ENCODE measurements around the gene USP34. TPM values are rescaled to one million over a fixed set of nuclear protein-coding genes. Genes with fewer than 3 reads are reported as not detected.
A peak's percentile ranks its signal among the peaks of the same experiment; 100 is the strongest.

Gene USP34
- total and polyA plus RNA-seq, 5 donors from 2014 or later, result 16.6 to 197 (median 17.7) TPM

DNA sequence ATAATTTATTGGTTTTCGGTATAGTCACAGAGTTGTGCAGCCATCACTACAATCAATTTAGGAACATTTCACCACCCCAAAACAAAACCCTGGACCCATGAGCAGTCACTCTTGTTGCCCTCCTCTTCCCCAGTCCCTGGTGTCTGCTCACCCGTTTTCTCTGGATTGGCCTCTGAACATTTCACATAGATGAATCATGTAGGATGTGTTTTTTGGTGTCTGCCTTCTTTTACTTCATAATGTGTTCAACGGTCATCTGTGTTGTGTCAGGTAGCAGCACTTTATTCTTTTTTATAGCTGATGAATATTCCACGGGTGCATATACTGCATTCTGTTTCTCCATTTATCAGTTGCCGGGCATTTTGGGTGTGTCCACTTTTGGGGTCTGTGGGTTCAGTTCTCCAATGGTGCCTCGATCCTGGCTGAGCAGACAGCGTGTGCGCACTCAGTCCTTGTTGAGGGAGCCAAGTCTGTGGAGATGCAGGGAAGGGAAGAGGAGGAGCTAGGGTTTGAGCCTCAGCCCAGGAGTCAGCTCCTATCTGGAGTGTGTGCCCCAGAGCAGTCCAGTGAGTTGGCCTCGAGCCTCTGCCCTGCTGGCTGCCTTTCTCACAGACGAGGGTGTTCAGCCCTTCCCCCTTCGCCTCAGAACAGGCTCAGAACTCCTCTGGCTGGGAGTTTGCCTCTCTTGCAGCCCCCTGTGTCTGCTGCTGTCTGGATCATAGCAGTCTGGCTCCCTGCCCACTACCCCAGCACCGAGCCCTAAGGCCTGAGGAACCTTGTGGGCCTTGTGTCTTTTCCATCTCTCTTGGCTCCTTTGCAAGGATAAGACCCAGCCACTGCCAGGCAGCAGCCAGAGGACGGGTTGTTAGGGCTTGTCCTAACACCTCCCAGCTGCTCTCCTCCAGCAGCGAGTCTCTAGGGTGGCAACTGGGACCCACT, 290.9 kb downstream of the USP34 start:
- Mint-ChIP-seq H3K27ac (peak overlapping the region; percentile 75 to 98 (median 94)), H3K27me3 (no peaks in the 10 kb centered on the region), H3K36me3 (peaks cover 45% of the 10 kb centered on the region), H3K9me3 (no peaks in the 10 kb centered on the region), H3K4me3 (peak overlapping the region; percentile 80 to 94 (median 92)), H3K4me1 (peaks cover 5 to 82% (median 56%) of the 10 kb centered on the region in 4 donors)
- Histone ChIP-seq H3K27ac (ENCODE audit: insufficient read depth, low read length, poor library complexity, severe bottlenecking) (peak overlapping the region; percentile 95), H3K9me3 (ENCODE audit: control insufficient read depth in 2 of 2, low read length in 2 of 2) (no peaks in the 10 kb centered on the region), H3K4me1 (ENCODE audit: control insufficient read depth, insufficient read depth, low read length, poor library complexity, severe bottlenecking) (peaks cover 56% of the 10 kb centered on the region), H3K4me3 (ENCODE audit: low read depth, low read length) (peak overlapping the region; percentile 42), H3K27me3 (ENCODE audit: control insufficient read depth, insufficient read depth, low read length) (no peaks in the 10 kb centered on the region), H3K36me3 (ENCODE audit: control insufficient read depth, insufficient read depth, low read length) (peaks cover 45% of the 10 kb centered on the region)
- ATAC-seq (ENCODE audit: low read depth in 2 of 2) (no peak), DNase-seq (no peak)

DNA sequence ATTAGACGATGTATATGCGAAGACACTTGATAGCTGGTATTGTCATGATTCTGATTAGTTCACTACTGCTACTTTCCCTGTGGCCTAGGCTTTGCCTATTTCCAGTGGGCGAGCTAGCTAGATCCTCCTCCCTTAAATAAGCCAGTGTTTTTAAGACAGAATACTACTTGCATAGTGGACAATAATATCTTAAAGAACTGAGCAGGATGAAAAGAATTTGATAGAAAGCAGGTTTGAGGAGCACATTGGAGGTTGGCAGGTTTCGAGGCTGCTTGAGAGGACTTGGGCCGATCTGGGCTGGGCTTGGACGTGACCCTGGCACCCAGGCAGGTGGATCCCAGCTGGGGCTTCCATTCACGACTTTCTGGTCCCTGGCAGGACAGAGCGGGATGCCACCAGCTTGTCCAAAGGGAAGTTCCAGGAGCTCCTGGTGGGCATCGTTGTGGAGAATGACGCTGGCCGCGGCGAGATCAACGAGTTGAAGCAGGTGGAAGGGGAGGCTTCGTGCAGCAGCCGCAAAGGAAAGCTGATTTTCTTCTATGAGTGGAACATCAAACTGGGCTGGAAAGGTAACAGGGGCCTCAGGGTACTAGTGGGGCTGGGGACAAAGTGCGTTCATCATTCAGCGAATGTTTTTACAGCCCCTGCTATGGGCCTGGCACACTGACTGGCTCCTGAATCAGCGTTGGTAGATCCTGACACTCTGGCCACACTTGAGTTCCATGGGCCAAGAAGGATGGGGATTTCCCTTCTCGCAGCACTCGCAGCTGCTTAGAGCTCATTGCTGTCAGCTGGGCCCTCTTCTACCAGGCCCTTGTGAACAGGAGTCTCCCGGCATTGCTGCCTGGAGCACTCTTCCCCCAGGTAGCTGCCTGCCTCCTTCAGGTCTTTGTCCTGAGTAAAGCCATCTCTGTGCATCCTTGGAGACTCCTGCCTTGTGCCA, 292.0 kb downstream of the USP34 start:
- peaks cover 35% of the 10 kb centered on the region for H3K36me3 ChIP-seq (ENCODE audit: control insufficient read depth, insufficient read depth, low read length)
- peaks cover 37% of the 10 kb centered on the region for H3K36me3 Mint-ChIP-seq
- H3K4me1 ChIP-seq (ENCODE audit: control insufficient read depth, insufficient read depth, low read length, poor library complexity, severe bottlenecking), result peaks cover 56% of the 10 kb centered on the region
- H3K9me3 ChIP-seq (ENCODE audit: control insufficient read depth in 2 of 2, low read length in 2 of 2), result no peaks in the 10 kb centered on the region
- no peaks in the 10 kb centered on the region for H3K27me3 ChIP-seq (ENCODE audit: control insufficient read depth, insufficient read depth, low read length)
- H3K4me3 Mint-ChIP-seq, result peak overlapping the region; percentile 89 to 94 (median 92)
- H3K27me3 Mint-ChIP-seq, result peaks cover 5% of the 10 kb centered on the region
- peak overlapping the region; percentile 69 for H3K4me3 ChIP-seq (ENCODE audit: low read depth, low read length)
- H3K9me3 Mint-ChIP-seq, result no peaks in the 10 kb centered on the region
- ATAC-seq (ENCODE audit: low read depth in 2 of 2) (no peak), DNase-seq (peak in 1 of 3 donors; percentile 36)
- H3K4me1 Mint-ChIP-seq, result peaks cover 0 to 74% (median 51%) of the 10 kb centered on the region in 4 donors
- H3K27ac ChIP-seq (ENCODE audit: insufficient read depth, low read length, poor library complexity, severe bottlenecking), result peak overlapping the region; percentile 95
- H3K27ac Mint-ChIP-seq, result peak overlapping the region; percentile 94 to 98 (median 98)

DNA sequence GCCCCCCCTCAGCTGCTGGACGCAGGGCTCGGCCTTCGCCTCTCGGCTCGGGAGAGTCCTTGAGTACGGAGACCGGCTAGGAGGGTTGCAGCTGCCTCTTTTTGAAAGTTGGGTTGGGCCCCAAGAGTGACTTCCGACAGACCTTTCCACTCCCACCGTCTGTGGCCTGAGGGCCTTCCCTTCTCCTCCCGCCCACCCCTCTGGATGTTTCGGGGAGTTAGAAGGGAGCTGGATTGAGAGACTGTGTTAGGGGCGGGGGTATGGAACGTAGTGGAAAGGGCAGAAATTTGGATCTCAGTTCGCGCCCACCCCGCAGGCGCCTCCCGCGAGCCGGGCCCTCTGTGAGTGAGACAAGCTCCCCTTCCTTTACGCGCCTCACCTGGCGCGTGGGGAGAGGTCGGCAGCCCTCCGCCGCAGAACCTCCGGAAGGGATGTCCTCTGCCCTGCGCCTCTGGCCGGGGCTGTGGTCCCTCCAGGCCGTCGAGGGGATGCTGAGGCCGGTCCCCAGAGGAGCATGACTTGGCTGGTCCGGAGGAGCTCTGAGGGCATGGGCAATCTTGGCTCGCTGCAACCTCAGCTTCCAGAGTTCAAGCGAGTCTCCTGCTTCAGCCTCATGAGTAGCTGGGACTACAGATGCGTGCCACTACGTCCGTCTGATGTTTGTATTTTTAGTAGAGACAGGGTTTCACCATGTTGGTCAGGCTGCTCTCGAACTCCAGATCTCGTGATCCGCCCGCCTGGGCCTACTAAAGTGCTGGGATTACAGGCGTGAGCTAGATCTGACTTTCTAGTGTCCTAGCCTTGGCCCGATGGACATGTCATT, 292.9 kb downstream of the USP34 start:
- Histone ChIP-seq H3K4me3 (ENCODE audit: low read depth, low read length) (peak overlapping the region; percentile 69), H3K27me3 (ENCODE audit: control insufficient read depth, insufficient read depth, low read length) (no peaks in the 10 kb centered on the region), H3K9me3 (ENCODE audit: control insufficient read depth in 2 of 2, low read length in 2 of 2) (no peaks in the 10 kb centered on the region), H3K36me3 (ENCODE audit: control insufficient read depth, insufficient read depth, low read length) (peaks cover 25% of the 10 kb centered on the region), H3K27ac (ENCODE audit: insufficient read depth, low read length, poor library complexity, severe bottlenecking) (peak overlapping the region; percentile 95), H3K4me1 (ENCODE audit: control insufficient read depth, insufficient read depth, low read length, poor library complexity, severe bottlenecking) (peaks cover 56% of the 10 kb centered on the region)
- no peaks in the 10 kb centered on the region for H3K9me3 Mint-ChIP-seq
- peaks cover 0 to 65% (median 47%) of the 10 kb centered on the region in 4 donors for H3K4me1 Mint-ChIP-seq
- DNase-seq (peak; percentile 20 to 66 (median 45)), ATAC-seq (ENCODE audit: low read depth in 2 of 2) (peak in 1 of 2 donors; percentile 17)
- peaks cover 5% of the 10 kb centered on the region for H3K27me3 Mint-ChIP-seq
- H3K36me3 Mint-ChIP-seq, result peaks cover 28% of the 10 kb centered on the region
- peak overlapping the region; percentile 94 to 98 (median 98) for H3K27ac Mint-ChIP-seq
- H3K4me3 Mint-ChIP-seq, result peak overlapping the region; percentile 89 to 94 (median 92)

DNA sequence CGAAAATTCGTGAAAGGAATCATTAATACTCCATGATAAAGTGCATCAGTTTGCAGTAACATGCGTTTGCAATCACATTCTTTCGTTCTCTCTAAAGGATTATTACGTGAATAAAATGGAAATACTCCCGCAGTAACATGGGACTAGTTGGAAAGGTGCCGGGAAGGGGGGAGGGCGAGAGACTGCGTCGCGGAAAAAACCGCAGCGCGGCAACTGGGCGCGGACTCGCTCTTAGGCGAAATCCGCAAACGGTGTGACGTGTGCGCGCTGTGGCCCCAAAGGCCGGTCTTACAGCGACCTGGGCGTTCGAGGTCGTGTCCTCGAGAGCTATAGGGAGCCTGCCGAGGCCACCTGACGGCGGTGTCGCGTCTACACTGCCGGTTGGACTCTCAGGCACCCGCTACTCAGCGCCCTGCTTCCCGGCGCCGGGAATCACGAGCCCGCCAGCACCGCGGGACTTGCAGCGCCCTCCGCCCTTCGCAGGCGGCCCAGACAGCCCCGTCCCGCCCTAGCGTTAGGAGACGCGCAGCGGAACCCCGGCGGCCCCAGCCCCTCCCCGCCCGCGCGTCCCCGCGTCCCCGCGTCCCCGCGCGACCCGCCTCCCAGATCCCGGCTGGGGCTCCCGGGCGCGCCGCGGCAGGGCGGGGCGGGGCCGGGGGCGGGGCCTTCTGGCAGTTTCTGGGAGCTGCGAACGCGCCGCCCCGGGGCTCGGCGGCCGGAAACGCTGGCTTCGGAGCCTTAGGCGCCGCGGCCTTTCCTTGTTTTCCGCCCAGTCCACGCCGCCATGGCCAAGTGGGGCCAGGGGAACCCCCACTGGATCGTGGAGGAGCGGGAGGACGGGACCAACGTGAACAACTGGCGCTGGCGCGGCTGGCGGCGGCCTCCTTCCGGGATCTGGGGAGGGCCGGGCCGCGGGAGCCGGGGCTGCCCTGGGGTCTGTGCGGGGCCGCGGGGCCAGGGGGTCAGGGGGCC, 293.8 kb downstream of the USP34 start:
- Histone ChIP-seq H3K36me3 (ENCODE audit: control insufficient read depth, insufficient read depth, low read length) (peaks cover 16% of the 10 kb centered on the region), H3K27ac (ENCODE audit: insufficient read depth, low read length, poor library complexity, severe bottlenecking) (peak overlapping the region; percentile 95), H3K4me3 (ENCODE audit: low read depth, low read length) (peak overlapping the region; percentile 97), H3K9me3 (ENCODE audit: control insufficient read depth in 2 of 2, low read length in 2 of 2) (no peaks in the 10 kb centered on the region), H3K27me3 (ENCODE audit: control insufficient read depth, insufficient read depth, low read length) (no peaks in the 10 kb centered on the region), H3K4me1 (ENCODE audit: control insufficient read depth, insufficient read depth, low read length, poor library complexity, severe bottlenecking) (peaks cover 50% of the 10 kb centered on the region)
- Mint-ChIP-seq H3K4me1 (peaks cover 0 to 58% (median 40%) of the 10 kb centered on the region in 4 donors), H3K27me3 (peaks cover 5% of the 10 kb centered on the region), H3K4me3 (peak overlapping the region; percentile 90 to 95 (median 94)), H3K27ac (peak overlapping the region; percentile 98), H3K36me3 (peaks cover 21% of the 10 kb centered on the region), H3K9me3 (no peaks in the 10 kb centered on the region)
- ATAC-seq (ENCODE audit: low read depth in 2 of 2) (peak; percentile 91 to 92), DNase-seq (peak; percentile 87 to 93 (median 91))

DNA sequence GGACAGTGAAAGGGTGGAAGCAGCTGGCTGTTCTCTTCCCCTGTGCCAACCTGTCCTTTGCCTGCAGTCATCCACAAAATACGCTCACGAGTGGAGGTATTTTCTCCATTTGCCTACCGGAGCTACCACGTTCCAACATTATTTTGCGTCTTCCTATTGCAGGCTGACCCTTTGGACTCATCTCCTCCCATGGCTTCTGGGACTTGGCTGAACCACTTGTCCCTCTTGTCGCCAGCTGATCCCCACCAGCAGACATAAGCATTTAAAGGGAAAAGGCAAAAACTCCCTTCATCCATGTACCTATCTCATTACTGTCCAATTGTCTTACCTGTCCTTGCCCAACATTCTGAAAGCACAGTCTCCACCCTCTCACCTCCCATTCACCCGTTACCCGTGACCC, 295.9 kb downstream of the USP34 start:
- Mint-ChIP-seq H3K27ac (peak overlapping the region in 2 of 3 donors; percentile 59 to 76), H3K4me1 (peaks cover 0 to 38% (median 26%) of the 10 kb centered on the region in 4 donors), H3K36me3 (peaks cover 9% of the 10 kb centered on the region), H3K27me3 (peaks cover 5% of the 10 kb centered on the region), H3K9me3 (no peaks in the 10 kb centered on the region), H3K4me3 (peak overlapping the region in 3 of 4 donors; percentile 73 to 95 (median 90))
- no peak overlapping the region for H3K27ac ChIP-seq (ENCODE audit: insufficient read depth, low read length, poor library complexity, severe bottlenecking)
- DNase-seq (no peak), ATAC-seq (ENCODE audit: low read depth in 2 of 2) (no peak)
- peaks cover 5% of the 10 kb centered on the region for H3K36me3 ChIP-seq (ENCODE audit: control insufficient read depth, insufficient read depth, low read length)
- H3K27me3 ChIP-seq (ENCODE audit: control insufficient read depth, insufficient read depth, low read length), result no peaks in the 10 kb centered on the region
- H3K4me3 ChIP-seq (ENCODE audit: low read depth, low read length), result no peak overlapping the region
- H3K4me1 ChIP-seq (ENCODE audit: control insufficient read depth, insufficient read depth, low read length, poor library complexity, severe bottlenecking), result peaks cover 30% of the 10 kb centered on the region
- no peaks in the 10 kb centered on the region for H3K9me3 ChIP-seq (ENCODE audit: control insufficient read depth in 2 of 2, low read length in 2 of 2)

DNA sequence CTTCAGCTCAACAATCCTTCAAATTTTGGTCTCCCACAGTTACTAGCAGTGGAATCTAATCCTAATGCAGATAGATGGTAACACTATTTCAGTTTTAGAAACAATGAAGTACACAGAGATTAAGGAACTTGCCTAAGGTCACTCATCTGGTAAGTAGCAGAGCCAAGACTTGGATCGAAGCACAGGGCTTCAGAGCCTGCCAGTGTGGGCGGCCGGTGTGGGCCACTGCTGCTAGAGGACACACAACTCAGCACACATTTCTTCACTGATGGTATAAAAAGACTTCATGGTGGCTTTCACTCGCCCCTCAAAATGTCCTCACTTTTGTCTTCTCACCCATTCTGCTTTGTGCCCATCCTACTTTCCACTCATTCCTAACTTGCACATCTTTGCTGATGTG, 297.8 kb downstream of the USP34 start:
- no peaks in the 10 kb centered on the region for H3K36me3 ChIP-seq (ENCODE audit: control insufficient read depth, insufficient read depth, low read length)
- Mint-ChIP-seq H3K27ac (no peak overlapping the region), H3K4me3 (no peak overlapping the region), H3K4me1 (peaks cover 0 to 19% (median 9%) of the 10 kb centered on the region in 4 donors), H3K27me3 (peaks cover 5% of the 10 kb centered on the region), H3K9me3 (no peaks in the 10 kb centered on the region), H3K36me3 (peaks cover 13% of the 10 kb centered on the region)
- peaks cover 11% of the 10 kb centered on the region for H3K4me1 ChIP-seq (ENCODE audit: control insufficient read depth, insufficient read depth, low read length, poor library complexity, severe bottlenecking)
- H3K27me3 ChIP-seq (ENCODE audit: control insufficient read depth, insufficient read depth, low read length), result no peaks in the 10 kb centered on the region
- no peak for DNase-seq
- H3K9me3 ChIP-seq (ENCODE audit: control insufficient read depth in 2 of 2, low read length in 2 of 2), result no peaks in the 10 kb centered on the region
- no peak for ATAC-seq (ENCODE audit: low read depth in 2 of 2)
- no peak overlapping the region for H3K27ac ChIP-seq (ENCODE audit: insufficient read depth, low read length, poor library complexity, severe bottlenecking)
- no peak overlapping the region for H3K4me3 ChIP-seq (ENCODE audit: low read depth, low read length)
